DMS153 treated with DMSO at 0.1 percent for 48 hours (cell line): ENCODE results near the gene CD99L2.

Experiments
- DNase-seq: peaks from one replicate; lab custom pipeline; 2025; ENCODE audit not compliant: unreplicated experiment; lab: John Stamatoyannopoulos, UW

CD99L2 gene

GRCh38 chrX:150766351-150767044 is 132.0 kb downstream of the CD99L2 start:
- DNase-seq: no peak

GRCh38 chrX:150765782-150766350 is 132.6 kb downstream of the CD99L2 start:
- no peak for DNase-seq

GRCh38 chrX:150765237-150765636 is 133.2 kb downstream of the CD99L2 start:
- no peak for DNase-seq

GRCh38 chrX:150763810-150764209 is 134.7 kb downstream of the CD99L2 start:
- no peak for DNase-seq

GRCh38 chrX:150763303-150763797 is 135.1 kb downstream of the CD99L2 start:
- DNase-seq: no peak

- DNase-seq: no peak
Observed at GRCh38 chrX:150762258-150763165, 136.0 kb downstream of the CD99L2 start.

GRCh38 chrX:150761819-150762216 is 136.7 kb downstream of the CD99L2 start:
- DNase-seq: no peak

GRCh38 chrX:150761176-150761818 is 137.2 kb downstream of the CD99L2 start:
- DNase-seq: no peak

GRCh38 chrX:150759568-150760416 is 138.7 kb downstream of the CD99L2 start:
- no peak for DNase-seq

- no peak for DNase-seq
Observed at GRCh38 chrX:150757371-150757770, 141.1 kb downstream of the CD99L2 start.

GRCh38 chrX:150753968-150754367 is 144.5 kb downstream of the CD99L2 start:
- no peak for DNase-seq

- DNase-seq: no peak
Observed at GRCh38 chrX:150753357-150753756, 145.1 kb downstream of the CD99L2 start.

GRCh38 chrX:150752124-150752523 is 146.3 kb downstream of the CD99L2 start:
- no peak for DNase-seq

- no peak for DNase-seq
Observed at GRCh38 chrX:150736475-150736874, 162.0 kb downstream of the CD99L2 start.

GRCh38 chrX:150731795-150732194 is 166.7 kb downstream of the CD99L2 start:
- no peak for DNase-seq

- no peak for DNase-seq
Observed at GRCh38 chrX:150730719-150731118, 167.7 kb downstream of the CD99L2 start.

GRCh38 chrX:150729956-150730355 is 168.5 kb downstream of the CD99L2 start:
- no peak for DNase-seq

- DNase-seq: no peak
Observed at GRCh38 chrX:150719621-150720020, 178.8 kb downstream of the CD99L2 start.
